Measurements from ENCODE around the gene TRIM7. TPM values are rescaled to one million over a fixed set of nuclear protein-coding genes. Genes with fewer than 3 reads are reported as not detected.
A peak's percentile ranks its signal among the peaks of the same experiment; 100 is the strongest.

TRIM7 gene
- total and polyA plus RNA-seq, 9 of the 15 experiments (the other 6 are each of a cell fraction or from before 2014, with no cell fraction given) = 2.6 to 14.9 (median 8.9) TPM

GRCh38 chr5:181188700-181189362 is 16.2 kb downstream of the TRIM7 start (continued):
- TF ChIP-seq ATF3 (IDR thresholded peaks at IDR 0.05) = no peak
- TF ChIP-seq ATF3 (CRISPR knock-in tag; conservative IDR thresholded peaks at IDR 0.05) = no peak
- no peak for TF ChIP-seq MYNN (IDR thresholded peaks at IDR 0.05)
- TF ChIP-seq MYNN (CRISPR knock-in tag; IDR thresholded peaks at IDR 0.05) = no peak
- no peak for TF ChIP-seq SRSF9 (IDR thresholded peaks at IDR 0.05; ENCODE audit: borderline replicate concordance, low read depth, low read length)
- TF ChIP-seq ADNP (tag; IDR thresholded peaks at IDR 0.05) = no peak
- TF ChIP-seq ARID4B (CRISPR knock-in tag; IDR thresholded peaks at IDR 0.05) = peak; percentile 44; the same call in 1 of the 2 replicates
- TF ChIP-seq ZNF140 (CRISPR knock-in tag; IDR thresholded peaks at IDR 0.05) = no peak
- no peak for TF ChIP-seq FOS (IDR thresholded peaks at IDR 0.05; ENCODE audit: extremely low read depth, insufficient read length)
- no peak for TF ChIP-seq LARP7 (IDR thresholded peaks at IDR 0.05)
- TF ChIP-seq TOE1 (IDR thresholded peaks at IDR 0.05; ENCODE audit: borderline replicate concordance) = no peak
- no peak for TF ChIP-seq TOE1 (CRISPR knock-in tag; IDR thresholded peaks at IDR 0.05; ENCODE audit: borderline replicate concordance, low read depth)
- TF ChIP-seq RBM17 (IDR thresholded peaks at IDR 0.05; ENCODE audit: borderline replicate concordance, low read depth, low read length) = no peak
- no peak for TF ChIP-seq ETV6 (IDR thresholded peaks at IDR 0.05; ENCODE audit: borderline replicate concordance in 1 of 2, low read depth in 2 of 2, low read length in 1 of 2)
- no peak for TF ChIP-seq ETV6 (CRISPR knock-in tag; IDR thresholded peaks at IDR 0.05; ENCODE audit: borderline replicate concordance)
- no peak for TF ChIP-seq CCNT2 (IDR thresholded peaks at IDR 0.05; ENCODE audit: borderline replicate concordance, extremely low read depth, insufficient read length, low read depth, low read length)
- no peak for TF ChIP-seq PCBP2 (IDR thresholded peaks at IDR 0.05; ENCODE audit: low read depth, low read length, poor library complexity, severe bottlenecking)
- TF ChIP-seq EP300 (IDR thresholded peaks at IDR 0.05; ENCODE audit: low read length) = peak; percentile 63
- no peak for TF ChIP-seq ATF4 (CRISPR knock-in tag; IDR thresholded peaks at IDR 0.05)
- TF ChIP-seq TFE3 (CRISPR knock-in tag; IDR thresholded peaks at IDR 0.05) = no peak
- TF ChIP-seq RBM39 (optimal IDR thresholded peaks at IDR 0.05; ENCODE audit: low read depth, low read length) = peak; percentile 26
- TF ChIP-seq L3MBTL2 (IDR thresholded peaks at IDR 0.05) = 0 out of 2 replicates have a peak, but pooled peaks have one; percentile 40
